GM23248 (cell line): ENCODE data around the gene GSE1. TPM values are rescaled to one million over a fixed set of nuclear protein-coding genes. Genes with fewer than 3 reads are reported as not detected.

ENCODE experiments used
- DNase-seq: peaks from one replicate; pipeline ENCODE4 v3.0.0-alpha.2; 2015
- H2AFZ ChIP-seq: fragments of 200-600 bp; sonication (generic); 2 replicates; pipeline ENCODE4 v1.6.1; 2016; ENCODE audit warnings: antibody characterized with exemption
- H3F3A ChIP-seq: fragments of 200-600 bp; sonication (generic); 2 replicates; pipeline ENCODE4 v1.6.1; 2016; ENCODE audit warnings: mild to moderate bottlenecking, antibody characterized with exemption, mixed run types; ENCODE audit not compliant: insufficient read depth
- H3K27ac ChIP-seq: fragments of 200-600 bp; sonication (generic); 2 replicates; pipeline ENCODE4 v1.5.1; 2016; ENCODE audit warnings: mild to moderate bottlenecking
- H3K27me3 ChIP-seq: fragments of 200-600 bp; sonication (generic); replicated peaks from 2 replicates; pipeline ENCODE4 v1.6.1; 2016; ENCODE audit warnings: mild to moderate bottlenecking; ENCODE audit not compliant: insufficient read depth
- H3K36me3 ChIP-seq: fragments of 200-600 bp; sonication (generic); 2 replicates; pipeline ENCODE4 v1.6.1; 2016; ENCODE audit warnings: low read depth, mild to moderate bottlenecking
- H3K4me1 ChIP-seq: fragments of 200-600 bp; sonication (generic); 2 replicates; pipeline ENCODE4 v1.6.1; 2016; ENCODE audit warnings: mild to moderate bottlenecking; ENCODE audit not compliant: insufficient read depth
- H3K4me2 ChIP-seq: fragments of 200-600 bp; sonication (generic); one replicate; pipeline ENCODE4 v1.6.1; 2016; ENCODE audit warnings: mild to moderate bottlenecking; ENCODE audit not compliant: unreplicated experiment
- H3K4me3 ChIP-seq: fragments of 200-600 bp; sonication (generic); 2 replicates; pipeline ENCODE4 v1.5.1; 2016; ENCODE audit warnings: mild to moderate bottlenecking
- H3K79me2 ChIP-seq: fragments of 200-600 bp; sonication (generic); 2 replicates; pipeline ENCODE4 v1.6.1; 2016; ENCODE audit warnings: mild to moderate bottlenecking; ENCODE audit not compliant: insufficient read depth
- H3K9ac ChIP-seq: fragments of 200-600 bp; sonication (generic); 2 replicates; pipeline ENCODE4 v1.6.1; 2016; ENCODE audit warnings: mild to moderate bottlenecking
- H3K9me2 ChIP-seq: fragments of 200-600 bp; sonication (generic); 2 replicates; pipeline ENCODE4 v1.6.1; 2016; ENCODE audit warnings: mixed run types, mild to moderate bottlenecking, moderate library complexity; ENCODE audit not compliant: insufficient read depth
- H3K9me3 ChIP-seq: fragments of 200-600 bp; sonication (generic); one replicate; pipeline ENCODE4 v1.6.1; 2017; ENCODE audit warnings: low read depth
- H4K20me1 ChIP-seq: fragments of 200-600 bp; sonication (generic); 2 replicates; pipeline ENCODE4 v1.6.0; 2016; ENCODE audit not compliant: insufficient read depth
- EZH2 ChIP-seq: fragments of 200-600 bp; sonication (generic); IDR thresholded peaks from 2 replicates; pipeline ENCODE4 v1.6.1; 2018; ENCODE audit warnings: antibody characterized with exemption, mild to moderate bottlenecking; ENCODE audit not compliant: insufficient read depth, poor library complexity, severe bottlenecking
- EZH2phosphoT487 ChIP-seq: fragments of 200-600 bp; sonication (generic); IDR thresholded peaks from 2 replicates; pipeline ENCODE4 v1.6.1; 2018; ENCODE audit warnings: antibody characterized with exemption, moderate library complexity, mild to moderate bottlenecking, low read depth; ENCODE audit not compliant: insufficient read depth
- WGBS, 2 experiments: methylation state at CpG; one replicate each; pipeline ENCODE4 v1.1.6; 2015 to 2017; ENCODE audit warnings: low lambda C conversion rate in 2 of 2, low coverage in 1 of 2; ENCODE audit errors: missing lambda C conversion rate in 2 of 2; 5-methylcytosine and 5-hydroxymethylcytosine counted together
- in situ Hi-C: fragments of 300-500 bp; cut with MboI; formaldehyde crosslinking; loops from 2 replicates; pipeline ENCODE4 v1.15.0; 2020
- polyA plus RNA-seq: library from polyadenylated mRNA; unstranded; fragments of >200 nt; fragmentation: Nextera tagmentation; extraction: Ambion mirVana; gene quantifications from 2 replicates; pipeline ENCODE4 v1.2.1, GENCODE V29; 2016
- total RNA-seq: library from RNA; depleted of rRNA; stranded (reverse); fragments of >200 nt; shearing (Covaris generic); gene quantifications from 2 replicates; pipeline ENCODE4 v1.2.3, GENCODE V29; 2014

GSE1 gene
- total and polyA plus RNA-seq, 2 experiments from 2014 or later: 11.6 to 35.1 TPM

DNA sequence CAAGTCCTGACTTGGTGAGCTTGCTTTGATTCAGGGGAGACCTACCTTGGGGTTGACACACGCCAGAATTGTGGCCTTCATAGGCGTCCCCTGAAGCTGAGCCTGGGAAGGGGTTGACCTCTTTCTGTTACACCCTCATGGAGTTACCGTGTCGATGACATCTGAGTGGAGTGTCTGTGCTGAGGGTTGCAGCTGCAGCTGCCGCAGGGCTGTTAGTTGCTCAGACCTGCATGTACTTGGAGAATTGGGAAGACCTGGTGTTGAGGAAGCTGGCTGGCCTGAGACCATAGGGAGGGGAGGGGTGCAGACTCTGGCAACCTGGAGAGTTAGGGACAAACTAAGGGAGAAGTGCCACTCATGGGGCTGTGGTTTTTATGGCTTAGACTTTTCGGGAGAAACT lies 9.6 kb downstream of the GSE1 start:
- in situ Hi-C loops: no loop called here
- DNase-seq: no peak
- no peak overlapping the region for H3K27ac ChIP-seq

DNA sequence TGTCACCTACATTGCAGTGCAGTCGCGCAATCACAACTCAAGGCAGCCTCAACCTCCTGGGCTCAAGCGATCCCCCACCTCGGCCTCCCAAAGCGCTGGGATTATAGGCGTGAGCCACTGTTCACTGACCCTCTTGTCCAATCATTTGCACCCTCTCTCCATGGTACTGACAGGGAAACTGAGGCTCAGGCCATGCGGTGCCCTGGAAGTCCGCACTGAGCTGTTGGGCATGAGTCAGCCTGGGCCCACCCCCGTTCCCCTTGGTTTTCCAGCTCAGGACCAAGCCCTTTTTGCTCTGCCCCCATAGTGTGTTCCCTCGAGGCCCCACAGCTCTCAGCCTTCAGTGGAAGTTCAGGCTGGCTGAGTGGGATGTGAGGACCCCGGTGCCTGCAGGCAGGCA lies 10.1 kb downstream of the GSE1 start:
- H3K9me2 ChIP-seq: no peaks in the 10 kb centered on the region
- WGBS, 2 experiments: 97 to 99% methylated on average over 11 of the region's 11 CpGs
- in situ Hi-C loops: no loop called here
- H2AFZ ChIP-seq: no peak overlapping the region
- H3F3A ChIP-seq: no peaks in the 10 kb centered on the region
- no peaks in the 10 kb centered on the region for H3K36me3 ChIP-seq
- DNase-seq: no peak
- TF ChIP-seq EZH2 (no peak), EZH2phosphoT487 (no peak)
- H3K79me2 ChIP-seq: peaks cover 97% of the 10 kb centered on the region
- no peak overlapping the region for H3K27ac ChIP-seq
- H3K9ac ChIP-seq: no peak overlapping the region
- no peak overlapping the region for H3K4me2 ChIP-seq
- peaks cover 14% of the 10 kb centered on the region; the same call in 1 of the 2 replicates for H4K20me1 ChIP-seq
- H3K9me3 ChIP-seq: no peaks in the 10 kb centered on the region
- H3K27me3 ChIP-seq: no peaks in the 10 kb centered on the region
- H3K4me3 ChIP-seq: no peak overlapping the region
- H3K4me1 ChIP-seq: no peaks in the 10 kb centered on the region

More for the DNA sequence above, 9.6 kb downstream of the GSE1 start:
- H3K36me3 ChIP-seq: no peaks in the 10 kb centered on the region
- no peaks in the 10 kb centered on the region for H3K4me1 ChIP-seq
- peaks cover 14% of the 10 kb centered on the region; the same call in 1 of the 2 replicates for H4K20me1 ChIP-seq
- no peak for TF ChIP-seq EZH2phosphoT487
- no peak for TF ChIP-seq EZH2
- H3K4me3 ChIP-seq: no peak overlapping the region
- no peak overlapping the region for H3K4me2 ChIP-seq
- H3K27me3 ChIP-seq: no peaks in the 10 kb centered on the region
- H3K9me2 ChIP-seq: no peaks in the 10 kb centered on the region
- H3K79me2 ChIP-seq: peaks cover 97% of the 10 kb centered on the region
- no peak overlapping the region for H3K9ac ChIP-seq
- WGBS, 2 experiments: 91 to 92% methylated on average over 6 of the region's 6 CpGs
- H3F3A ChIP-seq: no peaks in the 10 kb centered on the region
- no peak overlapping the region for H2AFZ ChIP-seq
- no peaks in the 10 kb centered on the region for H3K9me3 ChIP-seq

DNA sequence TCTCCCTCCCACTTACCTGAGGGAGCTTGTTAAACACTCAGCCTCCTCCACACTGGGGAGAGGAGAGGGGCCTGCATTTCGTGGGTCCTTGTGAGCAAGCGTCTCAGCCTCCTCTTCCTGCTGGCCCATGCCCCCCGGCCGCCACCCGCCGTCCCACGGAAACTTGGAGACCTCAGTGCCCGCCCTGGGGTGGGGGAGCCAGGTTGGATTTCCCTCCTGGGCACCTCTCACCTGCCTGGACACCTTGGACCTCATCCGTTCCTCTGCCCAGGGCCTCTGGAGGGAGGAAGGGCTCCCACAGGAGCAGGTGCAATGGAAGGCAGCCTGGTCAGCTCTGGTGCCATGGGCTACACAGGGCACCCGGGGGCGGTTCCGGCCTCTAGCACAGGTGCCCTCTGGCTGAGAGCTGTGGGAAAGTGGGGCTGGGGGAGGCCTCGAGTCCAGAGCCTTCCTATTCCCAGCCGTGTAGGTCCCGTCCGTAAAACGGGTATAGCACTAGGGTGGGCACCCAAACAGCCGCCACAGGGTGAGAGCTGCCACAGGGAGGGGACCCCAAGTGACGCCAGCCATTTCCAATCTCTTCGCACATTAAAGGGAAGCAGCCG lies 11.0 kb downstream of the GSE1 start:
- H4K20me1 ChIP-seq: peaks cover 12% of the 10 kb centered on the region; the same call in 1 of the 2 replicates
- no peaks in the 10 kb centered on the region for H3K4me1 ChIP-seq
- in situ Hi-C loops: no loop called here
- no peak overlapping the region for H2AFZ ChIP-seq
- H3K4me3 ChIP-seq: no peak overlapping the region
- H3K9me3 ChIP-seq: no peaks in the 10 kb centered on the region
- TF ChIP-seq EZH2phosphoT487 (no peak), EZH2 (no peak)
- DNase-seq: no peak
- no peak overlapping the region for H3K9ac ChIP-seq
- no peaks in the 10 kb centered on the region for H3K36me3 ChIP-seq
- H3K4me2 ChIP-seq: no peak overlapping the region
- H3K27me3 ChIP-seq: no peaks in the 10 kb centered on the region
- H3K9me2 ChIP-seq: no peaks in the 10 kb centered on the region
- no peak overlapping the region for H3K27ac ChIP-seq
- H3F3A ChIP-seq: no peaks in the 10 kb centered on the region
- 96% methylated on average over 21 of the region's 21 CpGs for WGBS, 2 experiments
- peaks cover 97% of the 10 kb centered on the region for H3K79me2 ChIP-seq

DNA sequence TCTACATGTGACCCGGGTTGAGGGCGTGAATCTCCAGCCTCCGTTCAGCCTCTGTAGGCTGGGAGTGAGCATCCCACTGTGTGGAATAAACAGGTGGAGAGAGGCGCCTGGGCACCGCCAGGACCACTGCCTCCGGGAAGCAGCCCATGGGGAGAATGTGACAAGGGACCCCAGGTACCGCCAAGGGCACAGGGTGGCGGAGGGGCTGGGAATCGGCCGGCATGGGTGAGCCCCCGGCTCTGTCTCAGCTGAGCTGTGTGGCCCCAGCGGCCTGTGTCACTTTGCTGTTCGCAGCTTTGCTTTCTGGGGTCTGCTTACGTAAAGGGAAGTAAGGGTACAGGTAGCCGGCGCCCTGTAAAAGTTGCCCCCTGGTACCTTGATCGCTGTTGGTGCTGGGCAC lies 11.5 kb downstream of the GSE1 start:
- Histone ChIP-seq H2AFZ (no peak overlapping the region), H3K36me3 (no peaks in the 10 kb centered on the region), H3K27me3 (no peaks in the 10 kb centered on the region), H3K9me2 (no peaks in the 10 kb centered on the region), H3K4me1 (no peaks in the 10 kb centered on the region), H3K4me3 (no peak overlapping the region), H3K4me2 (no peak overlapping the region), H3K9ac (no peak overlapping the region), H3K27ac (no peak overlapping the region), H3F3A (no peaks in the 10 kb centered on the region), H3K9me3 (no peaks in the 10 kb centered on the region), H3K79me2 (peaks cover 97% of the 10 kb centered on the region), H4K20me1 (peaks cover 9% of the 10 kb centered on the region; the same call in 1 of the 2 replicates)
- WGBS, 2 experiments: 98 to 99% methylated on average over 17 of the region's 17 CpGs
- in situ Hi-C loops: no loop called here
- DNase-seq: no peak
- TF ChIP-seq EZH2phosphoT487 (no peak), EZH2 (no peak)

DNA sequence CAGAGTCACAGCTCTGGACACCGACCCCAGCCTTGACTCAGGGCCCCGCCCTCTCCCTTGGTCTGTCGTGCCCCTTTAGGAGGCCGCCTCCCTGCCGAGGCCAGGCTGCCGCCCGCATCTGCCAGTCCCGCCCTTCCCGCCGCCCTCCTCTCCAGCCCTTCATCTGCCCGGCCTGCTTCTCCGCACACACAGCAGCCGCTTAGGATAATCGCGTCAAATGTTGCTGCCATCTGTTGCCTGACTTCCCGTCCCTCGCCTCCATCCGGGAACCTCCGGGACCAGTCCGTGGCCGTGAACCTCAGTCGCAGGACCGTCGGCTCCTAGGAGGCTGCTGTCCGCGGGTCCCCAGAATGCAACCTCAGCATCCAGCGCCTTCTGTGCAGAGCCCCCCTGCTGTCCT lies 11.9 kb downstream of the GSE1 start:
- Histone ChIP-seq H3F3A (no peaks in the 10 kb centered on the region), H3K4me2 (no peak overlapping the region), H3K79me2 (peaks cover 97% of the 10 kb centered on the region), H2AFZ (no peak overlapping the region), H3K27me3 (no peaks in the 10 kb centered on the region), H4K20me1 (peaks cover 9% of the 10 kb centered on the region; the same call in 1 of the 2 replicates), H3K36me3 (no peaks in the 10 kb centered on the region), H3K27ac (no peak overlapping the region), H3K4me1 (no peaks in the 10 kb centered on the region), H3K9me3 (no peaks in the 10 kb centered on the region), H3K4me3 (no peak overlapping the region), H3K9ac (no peak overlapping the region), H3K9me2 (no peaks in the 10 kb centered on the region)
- in situ Hi-C loops: no loop called here
- DNase-seq: no peak
- 87% methylated on average over 27 of the region's 27 CpGs for WGBS, 2 experiments
- TF ChIP-seq EZH2 (no peak), EZH2phosphoT487 (no peak)
